Osteoblast (primary cell): ENCODE measurements around the gene COL25A1. TPM values are rescaled to one million over a fixed set of nuclear protein-coding genes. Genes with fewer than 3 reads are reported as not detected.

Experiments
- DNase-seq: peaks from one replicate; pipeline ENCODE4 v3.0.0; 2011; ENCODE audit warnings: low spot score, mixed read lengths; ENCODE audit not compliant: insufficient read length; ENCODE audit errors: missing footprints
- H2AFZ ChIP-seq: 2 replicates; pipeline ENCODE4 v1.6.0; 2011; ENCODE audit warnings: mild to moderate bottlenecking, low read length
- H3K27ac ChIP-seq: 2 replicates; pipeline ENCODE4 v1.5.1; 2011; ENCODE audit warnings: mild to moderate bottlenecking, low read depth, low read length, moderate library complexity
- H3K27me3 ChIP-seq: 2 replicates; pipeline ENCODE4 v1.6.0; 2012; ENCODE audit warnings: mild to moderate bottlenecking, control low read depth, inconsistent platforms, low read length, moderate library complexity; ENCODE audit not compliant: insufficient read depth
- H3K36me3 ChIP-seq: 2 replicates; pipeline ENCODE4 v1.5.1; 2011; ENCODE audit warnings: mild to moderate bottlenecking, low read length, control low read depth, moderate library complexity; ENCODE audit not compliant: insufficient read depth
- H3K4me1 ChIP-seq: 2 replicates; pipeline ENCODE4 v1.5.1; 2011; ENCODE audit warnings: mild to moderate bottlenecking, low read length, control low read depth, moderate library complexity; ENCODE audit not compliant: insufficient read depth
- H3K4me2 ChIP-seq: 2 replicates; pipeline ENCODE4 v1.6.0; 2011; ENCODE audit warnings: mild to moderate bottlenecking, low read length; ENCODE audit not compliant: insufficient read depth
- H3K4me3 ChIP-seq: fragments of 200-600 bp; sonication (generic); 3 replicates; pipeline ENCODE4 v1.5.1; 2012; ENCODE audit warnings: mild to moderate bottlenecking, low read length, inconsistent platforms; ENCODE audit not compliant: insufficient read depth
- H3K79me2 ChIP-seq: 2 replicates; pipeline ENCODE4 v1.6.0; 2012; ENCODE audit warnings: mild to moderate bottlenecking, low read length, control low read depth, inconsistent platforms; ENCODE audit not compliant: insufficient read depth
- H3K9me3 ChIP-seq: 2 replicates; pipeline ENCODE4 v1.5.1; 2011; ENCODE audit warnings: low read depth, low read length, control low read depth
- H4K20me1 ChIP-seq: 2 replicates; pipeline ENCODE4 v1.6.0; 2012; ENCODE audit warnings: mild to moderate bottlenecking, low read length, control low read depth; ENCODE audit not compliant: insufficient read depth
- total RNA-seq: library from RNA; depleted of rRNA; stranded (reverse); fragments of >200 nt; gene quantifications from 2 replicates; pipeline ENCODE4 v1.2.3, GENCODE V29; 2012
- TF ChIP-seq, protein P1 (sequence below): IDR thresholded peaks from 2 replicates; pipeline ENCODE4 v1.5.1; 2011; ENCODE audit warnings: mild to moderate bottlenecking, low read depth, low read length, moderate library complexity; ENCODE audit errors: extremely low read depth

The COL25A1 gene
- total RNA-seq, 1 donor, result 1.4 TPM

DNA sequence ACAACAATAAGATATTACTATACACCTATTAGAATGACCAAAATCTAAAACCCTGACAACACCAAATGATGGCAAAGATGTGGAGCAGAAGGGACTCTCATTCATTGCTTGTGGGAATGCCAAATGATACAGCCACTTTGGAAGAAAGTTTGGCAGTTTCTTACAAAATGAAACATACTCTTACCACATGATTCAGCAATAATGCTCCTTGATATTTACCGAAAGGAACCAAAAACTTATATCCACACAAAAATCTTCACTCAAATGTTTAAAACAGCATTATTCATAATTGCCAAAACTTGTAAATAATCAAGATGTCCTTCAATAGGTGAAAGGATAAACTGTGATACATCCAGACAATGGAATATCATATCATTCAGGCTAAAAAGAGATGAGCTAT is 180.9 kb downstream of the COL25A1 start:
- Histone ChIP-seq H3K4me1 (no peaks in the 10 kb centered on the region), H4K20me1 (no peaks in the 10 kb centered on the region), H2AFZ (no peak overlapping the region), H3K4me2 (no peak overlapping the region), H3K36me3 (no peaks in the 10 kb centered on the region), H3K4me3 (no peak overlapping the region), H3K27ac (no peak overlapping the region), H3K27me3 (no peaks in the 10 kb centered on the region), H3K79me2 (no peaks in the 10 kb centered on the region), H3K9me3 (no peaks in the 10 kb centered on the region)
- TF ChIP-seq, protein P1, sequence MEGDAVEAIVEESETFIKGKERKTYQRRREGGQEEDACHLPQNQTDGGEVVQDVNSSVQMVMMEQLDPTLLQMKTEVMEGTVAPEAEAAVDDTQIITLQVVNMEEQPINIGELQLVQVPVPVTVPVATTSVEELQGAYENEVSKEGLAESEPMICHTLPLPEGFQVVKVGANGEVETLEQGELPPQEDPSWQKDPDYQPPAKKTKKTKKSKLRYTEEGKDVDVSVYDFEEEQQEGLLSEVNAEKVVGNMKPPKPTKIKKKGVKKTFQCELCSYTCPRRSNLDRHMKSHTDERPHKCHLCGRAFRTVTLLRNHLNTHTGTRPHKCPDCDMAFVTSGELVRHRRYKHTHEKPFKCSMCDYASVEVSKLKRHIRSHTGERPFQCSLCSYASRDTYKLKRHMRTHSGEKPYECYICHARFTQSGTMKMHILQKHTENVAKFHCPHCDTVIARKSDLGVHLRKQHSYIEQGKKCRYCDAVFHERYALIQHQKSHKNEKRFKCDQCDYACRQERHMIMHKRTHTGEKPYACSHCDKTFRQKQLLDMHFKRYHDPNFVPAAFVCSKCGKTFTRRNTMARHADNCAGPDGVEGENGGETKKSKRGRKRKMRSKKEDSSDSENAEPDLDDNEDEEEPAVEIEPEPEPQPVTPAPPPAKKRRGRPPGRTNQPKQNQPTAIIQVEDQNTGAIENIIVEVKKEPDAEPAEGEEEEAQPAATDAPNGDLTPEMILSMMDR, result no peak
- DNase-seq, result no peak

DNA sequence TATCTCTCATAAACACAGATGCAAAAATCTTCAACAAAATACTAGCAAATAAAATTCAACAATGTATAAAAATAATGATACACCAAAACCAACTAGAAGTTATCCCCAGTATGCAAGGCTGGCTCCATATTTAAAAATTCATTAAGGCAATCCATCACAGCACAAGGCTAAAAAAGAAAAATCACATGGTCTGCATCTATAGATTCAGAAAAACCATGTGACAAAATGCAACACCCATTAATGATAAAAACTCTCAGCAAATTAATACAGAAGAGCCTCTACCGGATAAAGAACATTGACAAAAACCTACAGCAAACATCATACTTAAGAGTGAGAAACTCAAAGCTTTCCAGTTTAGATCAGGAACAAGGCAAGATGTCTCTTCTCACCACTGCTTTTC is 182.6 kb downstream of the COL25A1 start:
- Histone ChIP-seq H3K4me3 (no peak overlapping the region), H4K20me1 (no peaks in the 10 kb centered on the region), H3K36me3 (no peaks in the 10 kb centered on the region), H2AFZ (no peak overlapping the region), H3K27ac (no peak overlapping the region), H3K9me3 (no peaks in the 10 kb centered on the region), H3K79me2 (no peaks in the 10 kb centered on the region), H3K4me1 (no peaks in the 10 kb centered on the region), H3K4me2 (no peak overlapping the region), H3K27me3 (no peaks in the 10 kb centered on the region)
- TF ChIP-seq, protein P1, result no peak
- DNase-seq, result no peak

- Histone ChIP-seq H3K27me3 (no peaks in the 10 kb centered on the region), H2AFZ (no peak overlapping the region), H3K4me1 (no peaks in the 10 kb centered on the region), H3K4me2 (no peak overlapping the region), H3K4me3 (no peak overlapping the region), H4K20me1 (no peaks in the 10 kb centered on the region), H3K36me3 (no peaks in the 10 kb centered on the region), H3K9me3 (no peaks in the 10 kb centered on the region), H3K79me2 (no peaks in the 10 kb centered on the region), H3K27ac (no peak overlapping the region)
- TF ChIP-seq, protein P1, result no peak
- DNase-seq, result no peak
Observed at GRCh38 chr4:109118635-109119034, 183.8 kb downstream of the COL25A1 start.

DNA sequence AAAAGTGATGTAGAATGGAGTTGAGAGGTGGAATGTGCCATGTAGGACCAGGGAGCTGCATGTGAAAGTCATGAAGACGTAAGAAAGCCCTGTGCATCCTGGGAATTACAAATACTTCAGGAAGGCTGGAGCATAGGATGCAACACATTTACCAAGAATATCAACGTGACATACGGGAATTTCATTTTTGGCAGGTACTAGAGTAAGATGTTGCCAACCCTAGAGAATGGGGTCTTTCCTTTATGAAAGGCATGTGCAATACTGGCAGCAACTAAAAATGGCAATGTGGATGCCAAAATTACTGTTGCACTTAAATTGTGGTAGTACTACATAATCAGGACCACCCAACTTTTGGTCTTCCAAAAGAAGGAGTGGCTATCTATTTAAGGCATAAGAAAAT is 188.0 kb downstream of the COL25A1 start:
- Histone ChIP-seq H3K4me2 (no peak overlapping the region), H4K20me1 (no peaks in the 10 kb centered on the region), H2AFZ (no peak overlapping the region), H3K9me3 (no peaks in the 10 kb centered on the region), H3K4me1 (no peaks in the 10 kb centered on the region), H3K79me2 (no peaks in the 10 kb centered on the region), H3K36me3 (no peaks in the 10 kb centered on the region), H3K27me3 (peaks cover 2% of the 10 kb centered on the region), H3K27ac (no peak overlapping the region), H3K4me3 (no peak overlapping the region)
- no peak for DNase-seq
- TF ChIP-seq, protein P1, result no peak
